ENCODE results near the gene CHST11. TPM values are rescaled to one million over a fixed set of nuclear protein-coding genes. Genes with fewer than 3 reads are reported as not detected.

Gene CHST11
- total and polyA plus RNA-seq, 9 of the 15 experiments (the other 6 are each of a cell fraction or from before 2014, with no cell fraction given), result 2.3 to 38.7 (median 15.0) TPM

- no peak for TF ChIP-seq PRDM10 (IDR thresholded peaks at IDR 0.05; ENCODE audit: partially characterized antibody)
- TF ChIP-seq NELFE (IDR thresholded peaks at IDR 0.05; ENCODE audit: insufficient read depth, insufficient read length), result no peak
- 0 out of 2 replicates have a peak, but pooled peaks have one; percentile 8 for TF ChIP-seq MEF2D (tag; conservative IDR thresholded peaks at IDR 0.05; ENCODE audit: low read depth)
- TF ChIP-seq NBN (IDR thresholded peaks at IDR 0.05; ENCODE audit: low read depth), result peak; percentile 63; the same call in 1 of the 2 replicates
- TF ChIP-seq ZNF583 (CRISPR knock-in tag; IDR thresholded peaks at IDR 0.05), result no peak
- TF ChIP-seq ZNF263 (CRISPR knock-in tag; IDR thresholded peaks at IDR 0.05; ENCODE audit: borderline replicate concordance), result peak; percentile 65; the same call in 1 of the 2 replicates
- TF ChIP-seq ATF7 (IDR thresholded peaks at IDR 0.05), result peak; percentile 62; the same call in 1 of the 2 replicates
- no peak for TF ChIP-seq ZNF197 (CRISPR knock-in tag; IDR thresholded peaks at IDR 0.05; ENCODE audit: low read depth)
- TF ChIP-seq E4F1 (CRISPR knock-in tag; IDR thresholded peaks at IDR 0.05; ENCODE audit: borderline replicate concordance), result no peak
- TF ChIP-seq MECOM (CRISPR knock-in tag; IDR thresholded peaks at IDR 0.05), result no peak
- 0 out of 2 replicates have a peak, but pooled peaks have one; percentile 46 for TF ChIP-seq GATAD2B (IDR thresholded peaks at IDR 0.05; ENCODE audit: borderline replicate concordance)
- TF ChIP-seq SMAD1 (IDR thresholded peaks at IDR 0.05; ENCODE audit: low read depth, low read length, partially characterized antibody), result no peak
- TF ChIP-seq ZNF764 (CRISPR knock-in tag; IDR thresholded peaks at IDR 0.05; ENCODE audit: low read depth), result no peak
- TF ChIP-seq PKNOX1 (IDR thresholded peaks at IDR 0.05), result peak; percentile 78
- no peak for TF ChIP-seq MYC (IDR thresholded peaks at IDR 0.05; ENCODE audit: low read depth, low read length)
- TF ChIP-seq MYC (CRISPR knock-in tag; IDR thresholded peaks at IDR 0.05; ENCODE audit: borderline replicate concordance, low read depth), result no peak
- no peak for TF ChIP-seq NCOA6 (IDR thresholded peaks at IDR 0.05)
- TF ChIP-seq MBD1 (CRISPR knock-in tag; IDR thresholded peaks at IDR 0.05), result no peak
- peak; percentile 92 for TF ChIP-seq BCOR (IDR thresholded peaks at IDR 0.05)
Measured at GRCh38 chr12:104604070-104604994, 147.6 kb downstream of the CHST11 start (continued).
